Uterus (tissue), 2 donors: Measurements from ENCODE around the gene UROC1.

Experiments
- CTCF ChIP-seq, 4 experiments: fragments of 200-600 bp in 2 of 4; fragments of 450-650 bp in 2 of 4; sonication (generic) in 2 of 4; IDR thresholded peaks; one replicate each; pipeline ENCODE4 v1.5.1; 2016 to 2019; ENCODE audit warnings: antibody characterized with exemption in 4 of 4, mild to moderate bottlenecking in 2 of 4, moderate library complexity in 1 of 4
- POLR2A ChIP-seq, 2 donors: fragments of 450-650 bp; IDR thresholded peaks; one replicate each; pipeline ENCODE4 v1.6.1; 2016; ENCODE audit warnings: antibody characterized with exemption in 2 of 2, mild to moderate bottlenecking in 1 of 2, moderate library complexity in 1 of 2

GRCh38 chr3:126550488-126551051 lies 33.0 kb upstream of the UROC1 start:
- no peak for TF ChIP-seq POLR2A (IDR thresholded peaks at IDR 0.05)
- TF ChIP-seq CTCF (IDR thresholded peaks at IDR 0.05) = no peak
